GM12872 (cell line): ENCODE data around the gene IYD.

Source experiments
- CTCF ChIP-seq: IDR thresholded peaks from 3 replicates; pipeline ENCODE4 v1.5.1; 2011; ENCODE audit warnings: low read depth, mild to moderate bottlenecking, low read length, moderate library complexity; ENCODE audit not compliant: insufficient read depth

Gene IYD

DNA sequence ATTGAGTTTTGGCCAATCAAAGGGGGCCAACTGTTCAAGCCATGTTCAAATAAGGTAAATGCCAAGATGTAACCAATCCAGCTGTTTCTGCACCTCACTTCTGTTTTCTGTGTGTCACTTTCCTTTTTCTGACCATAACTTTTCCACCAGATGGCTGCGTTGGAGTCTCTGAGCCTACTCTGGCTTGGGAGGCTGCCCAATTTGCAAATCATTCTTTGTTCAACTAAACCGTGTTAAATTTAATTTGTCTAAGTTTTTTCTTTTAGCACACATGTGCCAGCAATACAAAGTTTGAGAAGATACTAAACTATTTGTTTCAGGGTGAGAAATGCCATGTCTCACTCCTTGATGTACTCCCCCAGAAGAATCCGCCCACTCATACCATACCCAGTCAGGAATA lies 52.1 kb downstream of the IYD start:
- no peak for TF ChIP-seq CTCF

DNA sequence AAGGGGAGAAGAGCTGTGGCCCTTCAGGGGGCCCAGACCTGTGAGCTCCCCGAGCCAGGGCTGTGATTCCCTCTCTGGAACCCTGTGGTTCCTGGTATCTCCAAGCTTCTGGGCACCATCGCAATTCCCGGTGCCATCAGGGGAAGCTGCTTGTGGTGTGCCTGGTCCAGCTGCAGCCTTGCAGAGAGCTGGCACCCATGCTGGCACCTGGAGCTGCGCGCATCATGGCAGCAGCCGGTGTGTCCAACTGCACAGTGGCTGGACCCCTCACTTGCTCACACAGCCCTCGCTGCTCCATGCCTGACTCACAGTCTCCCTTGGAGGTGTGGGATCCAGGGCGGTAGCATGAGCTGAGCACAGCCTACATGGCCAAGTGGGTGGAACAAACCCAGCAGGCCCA lies 56.7 kb downstream of the IYD start:
- TF ChIP-seq CTCF = no peak

- TF ChIP-seq CTCF = no peak
Measured at GRCh38 chr6:150426198-150426597, 57.4 kb downstream of the IYD start.

DNA sequence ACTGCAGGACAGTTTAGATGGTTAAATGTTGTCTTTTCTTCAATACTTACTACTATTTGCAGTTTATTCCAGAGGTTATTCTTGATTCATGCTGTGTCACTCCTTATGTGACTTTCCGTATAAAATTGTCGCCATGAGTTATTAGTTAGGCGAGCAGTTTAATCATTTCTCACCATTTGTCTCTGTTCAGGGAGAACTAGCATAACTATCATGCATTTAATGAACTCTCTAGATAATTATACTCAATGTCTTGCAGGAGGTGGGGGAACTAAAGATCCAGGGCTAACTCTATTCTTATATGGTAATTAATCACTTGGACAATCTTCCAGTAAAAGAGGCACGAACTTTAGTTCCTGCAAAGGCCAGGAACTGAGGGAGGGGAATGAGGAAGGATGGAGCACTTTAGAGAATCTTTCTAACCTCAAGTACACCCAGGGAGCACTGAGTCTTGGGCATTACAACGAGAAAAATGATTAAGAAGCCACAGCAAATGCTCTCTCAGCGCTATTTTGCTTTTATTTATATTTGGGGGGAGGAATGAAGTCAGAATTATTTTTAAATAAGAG lies 58.3 kb downstream of the IYD start:
- TF ChIP-seq CTCF = no peak

GRCh38 chr6:150427843-150428242 lies 59.0 kb downstream of the IYD start:
- TF ChIP-seq CTCF = no peak

DNA sequence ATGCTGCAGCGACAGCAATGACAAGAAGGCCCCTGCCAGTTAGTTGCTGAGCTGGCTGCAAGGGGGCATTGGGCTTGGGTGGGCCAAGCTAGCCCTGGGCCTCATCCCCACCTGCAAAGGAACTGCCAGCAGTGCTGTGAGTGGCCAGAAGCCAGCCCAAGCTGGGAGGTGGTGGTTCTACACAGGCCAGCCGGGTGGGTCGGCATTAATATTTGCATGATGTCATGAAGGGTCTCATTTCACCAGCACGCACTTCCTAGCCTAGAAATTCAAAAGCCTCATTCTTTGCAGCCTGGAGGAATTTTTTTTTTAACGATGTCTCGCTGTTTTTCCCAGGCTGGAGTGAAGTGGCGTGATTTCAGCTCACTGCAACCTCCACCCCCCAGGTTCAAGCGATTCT lies 62.0 kb downstream of the IYD start:
- TF ChIP-seq CTCF = no peak

- TF ChIP-seq CTCF = no peak
Measured at GRCh38 chr6:150435360-150435759, 66.5 kb downstream of the IYD start.
